IMR-90 (cell line): ENCODE results near the gene LYPD6B. TPM values are rescaled to one million over a fixed set of nuclear protein-coding genes. Genes with fewer than 3 reads are reported as not detected.
"Not testable (repeated sequence)": the region's sequence is repeated elsewhere in the genome, so short reads cannot be mapped to it uniquely, and the experiment has no call there.

Experiments
- ATAC-seq: fragments of 200-7000 bp; cut with Tn5 transposase; 2 replicates; pipeline ENCODE4 v1.9.1; 2020; ENCODE audit warnings: low read depth, mild to moderate bottlenecking, moderate library complexity
- BruUV-seq: library from RNA; stranded (reverse); fragments of 400-500 nt; replicated peaks from 2 replicates; lab custom pipeline; 2021; lab: Mats Ljungman, UMichigan
- CTCF ChIA-PET: fragments of 300-600 bp; formaldehyde crosslinking; extraction: SDS; loops from one replicate; lab custom pipeline; 2021; ENCODE audit warnings: antibody characterized with exemption; lab: Yijun Ruan, JAX
- POLR2A ChIA-PET: fragments of 300-600 bp; sonication (Branson Sonifier 250); formaldehyde crosslinking; loops from one replicate; lab custom pipeline; 2022; ENCODE audit warnings: antibody characterized with exemption; ENCODE audit not compliant: unreplicated experiment; lab: Charles Lee
- DNase-seq: peaks from one replicate; pipeline ENCODE4 v3.0.0; 2013
- H2AFZ ChIP-seq: replicated peaks from 2 replicates; pipeline ENCODE3; 2013; ENCODE audit warnings: low read length, mild to moderate bottlenecking; ENCODE audit not compliant: poor library complexity
- H2AK5ac ChIP-seq: 2 replicates; pipeline ENCODE4 v1.6.1; 2013; ENCODE audit warnings: low read depth, low read length, inconsistent platforms
- H2AK9ac ChIP-seq: replicated peaks from 2 replicates; pipeline ENCODE3; 2013; ENCODE audit warnings: mild to moderate bottlenecking, low read depth, low read length, moderate library complexity; ENCODE audit not compliant: poor library complexity
- H2BK120ac ChIP-seq: 2 replicates; pipeline ENCODE4 v1.6.1; 2013; ENCODE audit warnings: low read depth, low read length, inconsistent platforms
- H2BK15ac ChIP-seq: 3 replicates; pipeline ENCODE4 v1.6.1; 2013; ENCODE audit warnings: low read depth, low read length, inconsistent platforms
- H2BK20ac ChIP-seq: 2 replicates; pipeline ENCODE4 v1.6.1; 2013; ENCODE audit warnings: low read depth, mild to moderate bottlenecking, inconsistent platforms, low read length, moderate library complexity
- H2BK5ac ChIP-seq: 2 replicates; pipeline ENCODE4 v1.6.1; 2013; ENCODE audit warnings: mild to moderate bottlenecking, low read depth, low read length, inconsistent platforms; ENCODE audit not compliant: poor library complexity, severe bottlenecking
- H3K14ac ChIP-seq: replicated peaks from 2 replicates; pipeline ENCODE4 v1.6.1; 2013; ENCODE audit warnings: low read depth, low read length, inconsistent platforms
- H3K18ac ChIP-seq: 2 replicates; pipeline ENCODE4 v1.6.1; 2013; ENCODE audit warnings: low read depth, low read length, control low read depth
- H3K23ac ChIP-seq: 2 replicates; pipeline ENCODE4 v1.6.1; 2013; ENCODE audit warnings: low read depth, low read length, inconsistent platforms
- H3K27ac ChIP-seq: 2 replicates; pipeline ENCODE4 v1.5.1; 2013; ENCODE audit warnings: mild to moderate bottlenecking, control low read depth, low read length; ENCODE audit not compliant: insufficient read depth
- H3K27me3 ChIP-seq: 2 replicates; pipeline ENCODE4 v1.6.1; 2013; ENCODE audit warnings: low read length; ENCODE audit not compliant: control insufficient read depth, insufficient read depth
- H3K36me3 ChIP-seq: 2 replicates; pipeline ENCODE4 v1.6.1; 2013; ENCODE audit warnings: low read length, mixed read lengths; ENCODE audit not compliant: control insufficient read depth, insufficient read depth
- H3K4ac ChIP-seq: 2 replicates; pipeline ENCODE4 v1.6.1; 2013; ENCODE audit warnings: low read depth, low read length, inconsistent platforms
- H3K4me1 ChIP-seq: 2 replicates; pipeline ENCODE4 v1.6.1; 2013; ENCODE audit warnings: low read length, mixed read lengths; ENCODE audit not compliant: control insufficient read depth, insufficient read depth
- H3K4me2 ChIP-seq: 2 replicates; pipeline ENCODE4 v1.6.1; 2013; ENCODE audit warnings: low read depth, mild to moderate bottlenecking, control low read depth, low read length, moderate library complexity
- H3K4me3 ChIP-seq: 2 replicates; pipeline ENCODE4 v1.5.1; 2013; ENCODE audit warnings: low read depth, mild to moderate bottlenecking, control low read depth, low read length, moderate library complexity; ENCODE audit not compliant: insufficient read depth
- H3K56ac ChIP-seq: 2 replicates; pipeline ENCODE4 v1.6.1; 2013; ENCODE audit warnings: low read length, inconsistent platforms; ENCODE audit not compliant: insufficient read depth; ENCODE audit errors: extremely low read depth
- H3K79me1 ChIP-seq, 2 experiments: 2 replicates each; pipeline ENCODE4 v1.6.1; 2013; ENCODE audit warnings: low read length in 2 of 2, inconsistent platforms in 1 of 2, low read depth in 1 of 2
- H3K9ac ChIP-seq: 2 replicates; pipeline ENCODE4 v1.6.1; 2013; ENCODE audit warnings: low read depth, low read length, control low read depth
- H3K9me1 ChIP-seq: 2 replicates; pipeline ENCODE4 v1.6.1; 2013; ENCODE audit warnings: low read length, inconsistent platforms; ENCODE audit not compliant: insufficient read depth
- H3K9me3 ChIP-seq: 2 replicates; pipeline ENCODE4 v1.6.1; 2013; ENCODE audit warnings: low read length; ENCODE audit not compliant: control insufficient read depth, insufficient read depth
- H4K20me1 ChIP-seq: 2 replicates; pipeline ENCODE4 v1.6.1; 2013; ENCODE audit warnings: low read length, inconsistent platforms; ENCODE audit not compliant: insufficient read depth
- H4K5ac ChIP-seq: 2 replicates; pipeline ENCODE4 v1.6.1; 2013; ENCODE audit warnings: mild to moderate bottlenecking, low read depth, low read length, control low read depth
- H4K8ac ChIP-seq, 2 experiments: 2 replicates each; pipeline ENCODE4 v1.6.1; 2013; ENCODE audit warnings: low read depth in 2 of 2, low read length in 2 of 2, control low read depth in 1 of 2, inconsistent platforms in 1 of 2
- H4K91ac ChIP-seq: 2 replicates; pipeline ENCODE4 v1.6.1; 2013; ENCODE audit warnings: low read depth, low read length, inconsistent platforms; ENCODE audit not compliant: insufficient read depth
- BHLHE40 ChIP-seq: fragments of 150-350 bp; IDR thresholded peaks from 2 replicates; pipeline ENCODE4 v1.6.1; 2016; ENCODE audit warnings: mild to moderate bottlenecking, low read depth, low read length
- CEBPB ChIP-seq: IDR thresholded peaks from 2 replicates; pipeline ENCODE4 v1.6.1; 2012; ENCODE audit warnings: low read depth, low read length, improper control_type of control experiment
- CHD1 ChIP-seq: IDR thresholded peaks from 2 replicates; pipeline ENCODE4 v1.6.1; 2012; ENCODE audit warnings: low read depth, low read length, improper control_type of control experiment
- CTCF ChIP-seq: conservative IDR thresholded peaks from 2 replicates; pipeline ENCODE4 v1.5.1; 2012; ENCODE audit warnings: mild to moderate bottlenecking, low read depth, low read length, improper control_type of control experiment
- MAFK ChIP-seq: IDR thresholded peaks from 2 replicates; pipeline ENCODE4 v1.6.1; 2012; ENCODE audit warnings: low read depth, low read length, improper control_type of control experiment
- MAZ ChIP-seq: IDR thresholded peaks from 2 replicates; pipeline ENCODE4 v1.6.1; 2012; ENCODE audit warnings: low read depth, mild to moderate bottlenecking, low read length, improper control_type of control experiment, moderate library complexity, borderline replicate concordance
- RAD21 ChIP-seq: IDR thresholded peaks from 2 replicates; pipeline ENCODE4 v1.6.1; 2012; ENCODE audit warnings: low read length, improper control_type of control experiment
- RFX5 ChIP-seq: IDR thresholded peaks from 2 replicates; pipeline ENCODE4 v1.8.0; 2012; ENCODE audit warnings: low read depth, mild to moderate bottlenecking, low read length, moderate library complexity
- SMC3 ChIP-seq: fragments of 150-350 bp; IDR thresholded peaks from 2 replicates; pipeline ENCODE4 v1.6.1; 2016; ENCODE audit warnings: low read depth, mild to moderate bottlenecking, antibody characterized with exemption, low read length, moderate library complexity
- WGBS, 2 experiments: methylation state at CpG; one replicate each; pipeline versions ENCODE4 v1.1.5 to v1.1.7; 2013; ENCODE audit warnings: missing lambda C conversion rate in 2 of 2; ENCODE audit not compliant: insufficient read length in 1 of 2; ENCODE audit errors: extremely low coverage in 2 of 2; 5-methylcytosine and 5-hydroxymethylcytosine counted together
- dilution Hi-C: fragments of 300-500 bp; cut with HindIII; formaldehyde crosslinking; loops from one replicate; pipeline ENCODE4 v1.14.3; 2018; ENCODE audit warnings: low sequenced_read_pairs; ENCODE audit not compliant: unreplicated experiment
- in situ Hi-C: fragments of 300-500 bp; cut with MboI; formaldehyde crosslinking; loops from 3 replicates; pipeline ENCODE4 v1.14.3; 2019; ENCODE audit warnings: low sequenced_read_pairs, inconsistent platforms, mixed read lengths
- intact Hi-C: fragments of 100-400 bp; cut with micrococcal nuclease; formaldehyde crosslinking; loops from 2 replicates; pipeline ENCODE4 v1.10.0; 2022
- polyA plus RNA-seq, 3 experiments: library from polyadenylated mRNA; depleted of rRNA; stranded (reverse); fragments of >200 nt; gene quantifications; 2 replicates each; pipeline ENCODE4 v1.2.3, GENCODE V29; 2012; ENCODE audit warnings: low replicate concordance in 1 of 3
- total RNA-seq: library from RNA; depleted of rRNA; stranded (reverse); fragments of >200 nt; gene quantifications from 2 replicates; pipeline ENCODE4 v1.2.3, GENCODE V29; 2012

Gene LYPD6B
- total and polyA plus RNA-seq, 2 of the 4 experiments (the other 2 are of a cell fraction) = 0.05 TPM; not detected in 1

- CTCF ChIA-PET = no interaction called here
- H3K27ac ChIP-seq = no peak overlapping the region
- H4K91ac ChIP-seq = no peak overlapping the region
- no peak overlapping the region for H3K4ac ChIP-seq
- WGBS, 2 experiments = no CpG with 5 or more reads among the region's 3 CpGs
- no peak overlapping the region for H2BK5ac ChIP-seq
- H3K14ac ChIP-seq = no peak overlapping the region
- no peaks in the 10 kb centered on the region for H4K20me1 ChIP-seq
- H3K56ac ChIP-seq = no peak overlapping the region
- DNase-seq (no peak), ATAC-seq (no peak)
- H4K8ac ChIP-seq = no peak overlapping the region
- dilution Hi-C loops (no loop called here), intact Hi-C loops (no loop called here), in situ Hi-C loops (no loop called here)
- POLR2A ChIA-PET = no interaction called here
- BruUV-seq = no TSS peak
- H3K4me3 ChIP-seq = no peak overlapping the region
- no peak overlapping the region for H2AK5ac ChIP-seq
- H3K79me1 ChIP-seq = no peaks in the 10 kb centered on the region
- no peak overlapping the region for H4K5ac ChIP-seq
- H2BK20ac ChIP-seq = no peak overlapping the region
- H3K36me3 ChIP-seq = no peaks in the 10 kb centered on the region
- H3K4me2 ChIP-seq = no peak overlapping the region
- H3K9me1 ChIP-seq = no peaks in the 10 kb centered on the region
- no peak overlapping the region for H2AK9ac ChIP-seq
- no peak overlapping the region for H2AFZ ChIP-seq
- H3K23ac ChIP-seq = no peak overlapping the region
- no peak overlapping the region for H3K18ac ChIP-seq
- no peak overlapping the region for H3K9ac ChIP-seq
- no peaks in the 10 kb centered on the region for H3K4me1 ChIP-seq
- no peak overlapping the region for H2BK120ac ChIP-seq
- TF ChIP-seq CHD1 (no peak), BHLHE40 (no peak), RAD21 (no peak), RFX5 (no peak), MAFK (no peak), CTCF (no peak), SMC3 (no peak), MAZ (no peak), CEBPB (no peak)
- no peak overlapping the region for H2BK15ac ChIP-seq
- no peaks in the 10 kb centered on the region for H3K9me3 ChIP-seq
- H3K27me3 ChIP-seq = no peaks in the 10 kb centered on the region
Observed at GRCh38 chr2:149246186-149246585, 207.7 kb downstream of the LYPD6B start.

GRCh38 chr2:149251436-149251835, 212.9 kb downstream of the LYPD6B start:
- H3K4ac ChIP-seq, H2BK5ac ChIP-seq, DNase-seq, H2BK15ac ChIP-seq, POLR2A ChIA-PET, H2AK5ac ChIP-seq, H3K27me3 ChIP-seq, H3K36me3 ChIP-seq, H2AFZ ChIP-seq, intact Hi-C loops, dilution Hi-C loops, BruUV-seq, H4K91ac ChIP-seq, H2BK120ac ChIP-seq, H3K18ac ChIP-seq, H3K27ac ChIP-seq, CTCF ChIA-PET, H3K14ac ChIP-seq, H3K56ac ChIP-seq, H3K4me3 ChIP-seq, H2BK20ac ChIP-seq, H3K4me1 ChIP-seq, H4K5ac ChIP-seq, H3K9ac ChIP-seq, H3K9me3 ChIP-seq, in situ Hi-C loops, H4K8ac ChIP-seq, H3K23ac ChIP-seq, ATAC-seq, H2AK9ac ChIP-seq, H4K20me1 ChIP-seq, H3K9me1 ChIP-seq, H3K4me2 ChIP-seq, H3K79me1 ChIP-seq: not testable (repeated sequence)
- WGBS, 2 experiments = no CpG with 5 or more reads among the region's 3 CpGs
